A673 (cell line): ENCODE data around the gene SLC50A1. TPM values are rescaled to one million over a fixed set of nuclear protein-coding genes. Genes with fewer than 3 reads are reported as not detected.

Source experiments
- BruUV-seq: library from RNA; stranded (reverse); fragments of 400-500 nt; replicated peaks from 2 replicates; lab custom pipeline; 2021; lab: Mats Ljungman, UMichigan
- CTCF ChIA-PET: fragments of 300-600 bp; sonication (Branson Sonifier 250); formaldehyde crosslinking; loops from one replicate; lab custom pipeline; 2022; ENCODE audit warnings: antibody characterized with exemption; lab: Charles Lee
- POLR2A ChIA-PET: fragments of 300-600 bp; sonication (Branson Sonifier 250); formaldehyde crosslinking; loops from one replicate; lab custom pipeline; 2022; ENCODE audit warnings: antibody characterized with exemption; ENCODE audit not compliant: low non-redundant PET; lab: Charles Lee
- DNase-seq: peaks from one replicate; pipeline ENCODE4 v3.0.0-alpha.2; 2015; ENCODE audit warnings: low spot score
- H3K27ac ChIP-seq: fragments of 200-600 bp; sonication (generic); 2 replicates; pipeline ENCODE4 v1.5.1; 2016; ENCODE audit warnings: mixed run types, low read depth, mild to moderate bottlenecking, mixed read lengths, antibody characterized with exemption, low read length; ENCODE audit not compliant: poor library complexity, severe bottlenecking
- H3K27me3 ChIP-seq: fragments of 200-600 bp; sonication (generic); replicated peaks from 2 replicates; pipeline ENCODE4 v1.6.1; 2017; ENCODE audit warnings: mixed run types, low read depth, mild to moderate bottlenecking, mixed read lengths, antibody characterized with exemption, low read length; ENCODE audit not compliant: insufficient read depth, poor library complexity
- H3K36me3 ChIP-seq: fragments of 200-600 bp; sonication (generic); 2 replicates; pipeline ENCODE4 v1.6.1; 2016; ENCODE audit warnings: mixed run types, mild to moderate bottlenecking, mixed read lengths, antibody characterized with exemption, low read length; ENCODE audit not compliant: insufficient read depth, poor library complexity, severe bottlenecking
- H3K4me1 ChIP-seq: fragments of 200-600 bp; sonication (generic); 2 replicates; pipeline ENCODE4 v1.6.1; 2017; ENCODE audit warnings: mixed run types, mild to moderate bottlenecking, mixed read lengths, antibody characterized with exemption, low read length; ENCODE audit not compliant: insufficient read depth, poor library complexity, severe bottlenecking
- H3K4me3 ChIP-seq: fragments of 200-600 bp; sonication (generic); 2 replicates; pipeline ENCODE4 v1.5.1; 2016; ENCODE audit warnings: low read depth, mixed run types, mild to moderate bottlenecking, mixed read lengths, low read length; ENCODE audit not compliant: poor library complexity, severe bottlenecking
- H3K9me3 ChIP-seq: fragments of 200-600 bp; sonication (generic); 2 replicates; pipeline ENCODE4 v1.6.1; 2016; ENCODE audit warnings: mixed run types, low read depth, mild to moderate bottlenecking, mixed read lengths, antibody characterized with exemption, low read length; ENCODE audit not compliant: poor library complexity, severe bottlenecking
- EZH2 ChIP-seq: fragments of 200-600 bp; sonication (generic); IDR thresholded peaks from 2 replicates; pipeline ENCODE4 v1.6.1; 2017; ENCODE audit warnings: borderline replicate concordance, low read depth, mild to moderate bottlenecking, mixed read lengths, antibody characterized with exemption, low read length; ENCODE audit not compliant: poor library complexity, severe bottlenecking
- intact Hi-C: fragments of 100-400 bp; cut with micrococcal nuclease; formaldehyde crosslinking; loops from one replicate; pipeline ENCODE4 v1.10.0; 2022; ENCODE audit not compliant: unreplicated experiment
- total RNA-seq: library from RNA; stranded (reverse); gene quantifications from 2 replicates; pipeline ENCODE4 v1.2.3, GENCODE V29; 2021
- TF ChIP-seq, protein P1 (sequence below): fragments of 300-800, 200-600 bp; sonication (generic); conservative IDR thresholded peaks from 2 replicates; pipeline ENCODE4 v1.5.1; 2017; ENCODE audit warnings: low read depth, mild to moderate bottlenecking, antibody characterized with exemption, low read length, moderate library complexity, mixed read lengths

SLC50A1 gene
- total RNA-seq, 1 experiment from 2014 or later: 30.3 TPM

DNA sequence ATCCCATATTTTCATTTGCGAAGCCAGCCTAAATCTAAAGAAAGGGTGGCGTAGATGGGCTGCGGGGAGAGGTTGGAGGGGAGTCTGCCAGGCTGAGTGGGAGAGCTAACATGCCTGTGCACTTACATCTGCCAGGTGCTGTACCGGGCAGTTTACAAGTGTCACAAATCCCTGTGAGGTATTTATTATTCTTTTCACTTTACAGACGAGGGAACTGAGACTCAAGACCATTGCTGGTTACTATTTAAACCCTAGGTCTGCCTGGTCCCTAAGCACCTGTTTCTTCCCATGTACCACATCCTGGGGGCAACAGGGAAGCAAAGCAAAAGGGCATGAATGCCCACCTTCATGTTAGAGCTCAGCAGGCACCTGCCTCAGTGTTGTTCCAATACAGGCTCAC is 27.4 kb upstream of the SLC50A1 start:
- Histone ChIP-seq H3K9me3 (no peaks in the 10 kb centered on the region), H3K27ac (no peak overlapping the region), H3K4me3 (no peak overlapping the region), H3K27me3 (no peaks in the 10 kb centered on the region), H3K4me1 (no peaks in the 10 kb centered on the region), H3K36me3 (no peaks in the 10 kb centered on the region)
- no TSS peak for BruUV-seq
- ChIA-PET POLR2A (interaction anchor here (0.5 kb wide), 1 partner anchor 269 kb away, joined by 3 read pairs; no protein-coding TSS in a partner anchor), CTCF (no interaction called here)
- DNase-seq: no peak
- TF ChIP-seq EZH2: no peak
- TF ChIP-seq, protein P1, sequence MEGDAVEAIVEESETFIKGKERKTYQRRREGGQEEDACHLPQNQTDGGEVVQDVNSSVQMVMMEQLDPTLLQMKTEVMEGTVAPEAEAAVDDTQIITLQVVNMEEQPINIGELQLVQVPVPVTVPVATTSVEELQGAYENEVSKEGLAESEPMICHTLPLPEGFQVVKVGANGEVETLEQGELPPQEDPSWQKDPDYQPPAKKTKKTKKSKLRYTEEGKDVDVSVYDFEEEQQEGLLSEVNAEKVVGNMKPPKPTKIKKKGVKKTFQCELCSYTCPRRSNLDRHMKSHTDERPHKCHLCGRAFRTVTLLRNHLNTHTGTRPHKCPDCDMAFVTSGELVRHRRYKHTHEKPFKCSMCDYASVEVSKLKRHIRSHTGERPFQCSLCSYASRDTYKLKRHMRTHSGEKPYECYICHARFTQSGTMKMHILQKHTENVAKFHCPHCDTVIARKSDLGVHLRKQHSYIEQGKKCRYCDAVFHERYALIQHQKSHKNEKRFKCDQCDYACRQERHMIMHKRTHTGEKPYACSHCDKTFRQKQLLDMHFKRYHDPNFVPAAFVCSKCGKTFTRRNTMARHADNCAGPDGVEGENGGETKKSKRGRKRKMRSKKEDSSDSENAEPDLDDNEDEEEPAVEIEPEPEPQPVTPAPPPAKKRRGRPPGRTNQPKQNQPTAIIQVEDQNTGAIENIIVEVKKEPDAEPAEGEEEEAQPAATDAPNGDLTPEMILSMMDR: no peak
- intact Hi-C loops: no loop called here

- Histone ChIP-seq H3K36me3 (no peaks in the 10 kb centered on the region), H3K9me3 (no peaks in the 10 kb centered on the region), H3K27ac (no peak overlapping the region), H3K4me3 (no peak overlapping the region), H3K4me1 (no peaks in the 10 kb centered on the region), H3K27me3 (no peaks in the 10 kb centered on the region)
- CTCF ChIA-PET: no interaction called here
- TF ChIP-seq, protein P1: no peak
- no peak for TF ChIP-seq EZH2
- intact Hi-C loops: no loop called here
- POLR2A ChIA-PET: no interaction called here
- DNase-seq: no peak
- no TSS peak for BruUV-seq
Measured at GRCh38 chr1:155110381-155110780, 25.3 kb upstream of the SLC50A1 start.

- Histone ChIP-seq H3K9me3 (no peaks in the 10 kb centered on the region), H3K27ac (no peak overlapping the region), H3K27me3 (no peaks in the 10 kb centered on the region), H3K4me3 (no peak overlapping the region), H3K4me1 (no peaks in the 10 kb centered on the region), H3K36me3 (no peaks in the 10 kb centered on the region)
- intact Hi-C loops: no loop called here
- POLR2A ChIA-PET: no interaction called here
- no TSS peak for BruUV-seq
- DNase-seq: no peak
- CTCF ChIA-PET: no interaction called here
- TF ChIP-seq, protein P1: no peak
- TF ChIP-seq EZH2: no peak
Measured at GRCh38 chr1:155110826-155111225, 24.8 kb upstream of the SLC50A1 start.
